ENCODE data around the gene CFAP251. TPM values are rescaled to one million over a fixed set of nuclear protein-coding genes. Genes with fewer than 3 reads are reported as not detected.

Gene CFAP251
- total RNA-seq, 1 experiment from 2014 or later: 0.81 TPM

- Histone ChIP-seq H2AK5ac (ENCODE audit: insufficient read length, low read length) (no peak overlapping the region), H3K79me2 (ENCODE audit: insufficient read depth, low read length) (no peaks in the 10 kb centered on the region), H4K91ac (ENCODE audit: insufficient read length, low read depth, low read length) (no peak overlapping the region), H3K27me3 (ENCODE audit: insufficient read depth, low read length) (no peaks in the 10 kb centered on the region), H3K9ac (ENCODE audit: extremely low read depth, insufficient read length, low read length) (no peak overlapping the region), H3K4me2 (ENCODE audit: insufficient read depth, insufficient read length, low read length) (no peak overlapping the region), H2BK12ac (ENCODE audit: insufficient read length, low read depth, low read length) (no peak overlapping the region), H4K5ac (ENCODE audit: insufficient read length, low read depth, low read length) (no peak overlapping the region), H3K56ac (ENCODE audit: insufficient read length, low read depth, low read length) (no peak overlapping the region), H2BK120ac (ENCODE audit: low read depth, low read length, poor library complexity, severe bottlenecking) (no peak overlapping the region), H2BK15ac (ENCODE audit: low read depth, low read length) (no peak overlapping the region), H3K79me1 (ENCODE audit: insufficient read depth, low read depth, low read length, poor library complexity, severe bottlenecking) (no peaks in the 10 kb centered on the region), H4K8ac (replicated peaks; ENCODE audit: insufficient read length, low read depth, low read length) (no peak overlapping the region), H3K23ac (ENCODE audit: insufficient read length, low read depth, low read length) (no peak overlapping the region), H2BK5ac (ENCODE audit: insufficient read length, low read length) (no peak overlapping the region), H3K14ac (ENCODE audit: insufficient read depth, low read length) (no peak overlapping the region), H4K20me1 (ENCODE audit: control insufficient read depth, insufficient read depth, insufficient read length) (no peaks in the 10 kb centered on the region), H3K4me1 (ENCODE audit: insufficient read depth, low read length) (no peaks in the 10 kb centered on the region), H3K23me2 (ENCODE audit: insufficient read length, low read depth, low read length, poor library complexity, severe bottlenecking) (no peaks in the 10 kb centered on the region), H3K9me3 (ENCODE audit: control insufficient read depth, low read depth, low read length) (no peaks in the 10 kb centered on the region), H3T11ph (ENCODE audit: low read length) (no peak overlapping the region), H2AFZ (ENCODE audit: low read length) (no peak overlapping the region), H3K4ac (ENCODE audit: low read depth, low read length) (no peak overlapping the region), H2BK20ac (ENCODE audit: low read depth, low read length, poor library complexity, severe bottlenecking) (no peak overlapping the region), H3K27ac (ENCODE audit: insufficient read length, low read depth, low read length) (no peak overlapping the region), H3K18ac (ENCODE audit: insufficient read length, low read depth, low read length) (no peak overlapping the region)
- TF ChIP-seq, protein P1, sequence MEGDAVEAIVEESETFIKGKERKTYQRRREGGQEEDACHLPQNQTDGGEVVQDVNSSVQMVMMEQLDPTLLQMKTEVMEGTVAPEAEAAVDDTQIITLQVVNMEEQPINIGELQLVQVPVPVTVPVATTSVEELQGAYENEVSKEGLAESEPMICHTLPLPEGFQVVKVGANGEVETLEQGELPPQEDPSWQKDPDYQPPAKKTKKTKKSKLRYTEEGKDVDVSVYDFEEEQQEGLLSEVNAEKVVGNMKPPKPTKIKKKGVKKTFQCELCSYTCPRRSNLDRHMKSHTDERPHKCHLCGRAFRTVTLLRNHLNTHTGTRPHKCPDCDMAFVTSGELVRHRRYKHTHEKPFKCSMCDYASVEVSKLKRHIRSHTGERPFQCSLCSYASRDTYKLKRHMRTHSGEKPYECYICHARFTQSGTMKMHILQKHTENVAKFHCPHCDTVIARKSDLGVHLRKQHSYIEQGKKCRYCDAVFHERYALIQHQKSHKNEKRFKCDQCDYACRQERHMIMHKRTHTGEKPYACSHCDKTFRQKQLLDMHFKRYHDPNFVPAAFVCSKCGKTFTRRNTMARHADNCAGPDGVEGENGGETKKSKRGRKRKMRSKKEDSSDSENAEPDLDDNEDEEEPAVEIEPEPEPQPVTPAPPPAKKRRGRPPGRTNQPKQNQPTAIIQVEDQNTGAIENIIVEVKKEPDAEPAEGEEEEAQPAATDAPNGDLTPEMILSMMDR (conservative IDR thresholded peaks at IDR 0.05): no peak
- no peaks in the 10 kb centered on the region for H3K4me1 Mint-ChIP-seq
- no peaks in the 10 kb centered on the region for H3K27me3 Mint-ChIP-seq (ENCODE audit: low read depth)
- DNase-seq: no peak
- H3K9me3 Mint-ChIP-seq: no peaks in the 10 kb centered on the region
- no CpG with 5 or more reads among the region's 4 CpGs for WGBS (ENCODE audit: extremely low coverage, insufficient read length, low lambda C conversion rate)
- no peak overlapping the region for H3K4me3 Mint-ChIP-seq
- no peak overlapping the region for H3K27ac Mint-ChIP-seq
- H3K36me3 Mint-ChIP-seq (ENCODE audit: insufficient read depth in 1 of 3, low read depth in 3 of 3): peaks cover 14 to 63% (median 47%) of the 10 kb centered on the region in 3 experiments; a peak in 6 of 7 replicates
Measured at GRCh38 chr12:121905746-121906145, 12.6 kb upstream of the CFAP251 start.

All from H9 (cell line).